ENCODE measurements around the gene VWA3A. TPM values are rescaled to one million over a fixed set of nuclear protein-coding genes. Genes with fewer than 3 reads are reported as not detected.

Gene VWA3A
- total and polyA plus RNA-seq, 2 experiments from 2014 or later, result 0.45 TPM; not detected in 1

DNA sequence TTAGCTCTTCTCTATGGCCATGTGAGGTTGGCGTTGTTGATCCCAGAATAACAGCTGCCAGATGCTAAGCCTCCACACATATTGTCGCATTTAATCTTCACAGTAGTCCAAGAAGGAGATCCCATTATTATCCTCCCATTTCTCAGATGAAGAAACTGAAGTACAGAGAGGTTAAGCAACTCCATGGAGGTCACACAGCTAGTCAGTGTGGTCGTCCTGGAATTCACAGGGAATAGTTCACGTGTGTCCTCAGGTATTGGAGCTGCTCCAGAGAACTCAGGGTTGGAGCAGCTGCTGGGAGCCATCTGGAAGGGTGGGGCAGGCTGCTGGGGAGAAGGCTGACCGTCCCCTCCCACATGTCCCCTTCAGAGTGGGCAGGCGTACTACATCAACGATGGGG, 89.5 kb downstream of the VWA3A start (continued):
- no peak for TF ChIP-seq CTCF (conservative IDR thresholded peaks at IDR 0.05; ENCODE audit: low read depth in 2 of 2)

DNA sequence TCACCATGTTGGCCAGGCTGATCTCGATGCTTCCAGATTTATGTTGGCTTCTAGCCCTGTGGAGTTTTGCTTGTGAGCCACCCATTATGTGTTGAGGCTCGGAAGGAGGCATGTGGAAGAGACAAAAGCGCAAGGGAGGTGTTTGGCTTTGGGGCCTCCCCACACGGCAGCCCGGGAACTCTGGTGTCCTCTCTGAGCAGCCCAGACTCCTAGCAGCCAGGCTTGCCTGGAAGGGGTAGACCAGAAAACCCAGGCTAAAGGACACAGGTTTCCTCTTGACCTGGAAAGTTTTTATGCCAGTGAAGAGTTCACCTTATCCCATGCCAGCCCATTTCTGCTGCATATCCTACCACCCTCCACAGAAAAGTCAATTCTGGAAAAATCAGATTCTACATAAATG, 91.0 kb downstream of the VWA3A start:
- no peak for DNase-seq (ENCODE audit: low spot score)
- Histone ChIP-seq H3F3A (replicated peaks; ENCODE audit: low read depth) (no peaks in the 10 kb centered on the region), H4K20me1 (replicated peaks; ENCODE audit: insufficient read depth) (no peaks in the 10 kb centered on the region), H3K36me3 (ENCODE audit: insufficient read depth) (no peaks in the 10 kb centered on the region), H3K4me2 (no peak overlapping the region), H3K79me2 (replicated peaks; ENCODE audit: insufficient read depth) (no peaks in the 10 kb centered on the region), H3K9me2 (ENCODE audit: insufficient read depth) (no peaks in the 10 kb centered on the region), H2AFZ (no peak overlapping the region), H3K4me3 (no peak overlapping the region), H3K27me3 (ENCODE audit: insufficient read depth) (no peaks in the 10 kb centered on the region), H3K27ac (ENCODE audit: low read depth) (no peak overlapping the region), H3K4me1 (ENCODE audit: insufficient read depth) (no peaks in the 10 kb centered on the region)
- Mint-ChIP-seq H3K4me1 (peaks cover 2% of the 10 kb centered on the region; the same call in 2 of the 3 replicates), H3K27me3 (ENCODE audit: insufficient read depth, low read depth, poor library complexity) (peaks cover 12% of the 10 kb centered on the region), H3K9me3 (no peaks in the 10 kb centered on the region), H3K36me3 (ENCODE audit: low read depth) (no peaks in the 10 kb centered on the region), H3K27ac (no peak overlapping the region), H3K4me3 (no peak overlapping the region)
- no peak for ATAC-seq
- TF ChIP-seq ZNF331 (CRISPR knock-in tag; IDR thresholded peaks at IDR 0.05; ENCODE audit: low read depth) (no peak), CREB1 (CRISPR knock-in tag; IDR thresholded peaks at IDR 0.05; ENCODE audit: low read depth) (no peak), JUNB (IDR thresholded peaks at IDR 0.05; ENCODE audit: unreplicated experiment) (no peak), POLR2AphosphoS5 (IDR thresholded peaks at IDR 0.05; ENCODE audit: low read depth) (no peak), ZNF114 (CRISPR knock-in tag; IDR thresholded peaks at IDR 0.05) (no peak), ETS1 (IDR thresholded peaks at IDR 0.05) (no peak), EZH2phosphoT487 (IDR thresholded peaks at IDR 0.05; ENCODE audit: unreplicated experiment) (no peak), CTCF (conservative IDR thresholded peaks at IDR 0.05; ENCODE audit: low read depth in 2 of 2) (no peak), NANOG (IDR thresholded peaks at IDR 0.05; ENCODE audit: borderline replicate concordance) (no peak)
- TF ChIP-seq, protein P1, sequence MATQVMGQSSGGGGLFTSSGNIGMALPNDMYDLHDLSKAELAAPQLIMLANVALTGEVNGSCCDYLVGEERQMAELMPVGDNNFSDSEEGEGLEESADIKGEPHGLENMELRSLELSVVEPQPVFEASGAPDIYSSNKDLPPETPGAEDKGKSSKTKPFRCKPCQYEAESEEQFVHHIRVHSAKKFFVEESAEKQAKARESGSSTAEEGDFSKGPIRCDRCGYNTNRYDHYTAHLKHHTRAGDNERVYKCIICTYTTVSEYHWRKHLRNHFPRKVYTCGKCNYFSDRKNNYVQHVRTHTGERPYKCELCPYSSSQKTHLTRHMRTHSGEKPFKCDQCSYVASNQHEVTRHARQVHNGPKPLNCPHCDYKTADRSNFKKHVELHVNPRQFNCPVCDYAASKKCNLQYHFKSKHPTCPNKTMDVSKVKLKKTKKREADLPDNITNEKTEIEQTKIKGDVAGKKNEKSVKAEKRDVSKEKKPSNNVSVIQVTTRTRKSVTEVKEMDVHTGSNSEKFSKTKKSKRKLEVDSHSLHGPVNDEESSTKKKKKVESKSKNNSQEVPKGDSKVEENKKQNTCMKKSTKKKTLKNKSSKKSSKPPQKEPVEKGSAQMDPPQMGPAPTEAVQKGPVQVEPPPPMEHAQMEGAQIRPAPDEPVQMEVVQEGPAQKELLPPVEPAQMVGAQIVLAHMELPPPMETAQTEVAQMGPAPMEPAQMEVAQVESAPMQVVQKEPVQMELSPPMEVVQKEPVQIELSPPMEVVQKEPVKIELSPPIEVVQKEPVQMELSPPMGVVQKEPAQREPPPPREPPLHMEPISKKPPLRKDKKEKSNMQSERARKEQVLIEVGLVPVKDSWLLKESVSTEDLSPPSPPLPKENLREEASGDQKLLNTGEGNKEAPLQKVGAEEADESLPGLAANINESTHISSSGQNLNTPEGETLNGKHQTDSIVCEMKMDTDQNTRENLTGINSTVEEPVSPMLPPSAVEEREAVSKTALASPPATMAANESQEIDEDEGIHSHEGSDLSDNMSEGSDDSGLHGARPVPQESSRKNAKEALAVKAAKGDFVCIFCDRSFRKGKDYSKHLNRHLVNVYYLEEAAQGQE (IDR thresholded peaks at IDR 0.05; ENCODE audit: unreplicated experiment), result no peak
- TF ChIP-seq, protein P2, sequence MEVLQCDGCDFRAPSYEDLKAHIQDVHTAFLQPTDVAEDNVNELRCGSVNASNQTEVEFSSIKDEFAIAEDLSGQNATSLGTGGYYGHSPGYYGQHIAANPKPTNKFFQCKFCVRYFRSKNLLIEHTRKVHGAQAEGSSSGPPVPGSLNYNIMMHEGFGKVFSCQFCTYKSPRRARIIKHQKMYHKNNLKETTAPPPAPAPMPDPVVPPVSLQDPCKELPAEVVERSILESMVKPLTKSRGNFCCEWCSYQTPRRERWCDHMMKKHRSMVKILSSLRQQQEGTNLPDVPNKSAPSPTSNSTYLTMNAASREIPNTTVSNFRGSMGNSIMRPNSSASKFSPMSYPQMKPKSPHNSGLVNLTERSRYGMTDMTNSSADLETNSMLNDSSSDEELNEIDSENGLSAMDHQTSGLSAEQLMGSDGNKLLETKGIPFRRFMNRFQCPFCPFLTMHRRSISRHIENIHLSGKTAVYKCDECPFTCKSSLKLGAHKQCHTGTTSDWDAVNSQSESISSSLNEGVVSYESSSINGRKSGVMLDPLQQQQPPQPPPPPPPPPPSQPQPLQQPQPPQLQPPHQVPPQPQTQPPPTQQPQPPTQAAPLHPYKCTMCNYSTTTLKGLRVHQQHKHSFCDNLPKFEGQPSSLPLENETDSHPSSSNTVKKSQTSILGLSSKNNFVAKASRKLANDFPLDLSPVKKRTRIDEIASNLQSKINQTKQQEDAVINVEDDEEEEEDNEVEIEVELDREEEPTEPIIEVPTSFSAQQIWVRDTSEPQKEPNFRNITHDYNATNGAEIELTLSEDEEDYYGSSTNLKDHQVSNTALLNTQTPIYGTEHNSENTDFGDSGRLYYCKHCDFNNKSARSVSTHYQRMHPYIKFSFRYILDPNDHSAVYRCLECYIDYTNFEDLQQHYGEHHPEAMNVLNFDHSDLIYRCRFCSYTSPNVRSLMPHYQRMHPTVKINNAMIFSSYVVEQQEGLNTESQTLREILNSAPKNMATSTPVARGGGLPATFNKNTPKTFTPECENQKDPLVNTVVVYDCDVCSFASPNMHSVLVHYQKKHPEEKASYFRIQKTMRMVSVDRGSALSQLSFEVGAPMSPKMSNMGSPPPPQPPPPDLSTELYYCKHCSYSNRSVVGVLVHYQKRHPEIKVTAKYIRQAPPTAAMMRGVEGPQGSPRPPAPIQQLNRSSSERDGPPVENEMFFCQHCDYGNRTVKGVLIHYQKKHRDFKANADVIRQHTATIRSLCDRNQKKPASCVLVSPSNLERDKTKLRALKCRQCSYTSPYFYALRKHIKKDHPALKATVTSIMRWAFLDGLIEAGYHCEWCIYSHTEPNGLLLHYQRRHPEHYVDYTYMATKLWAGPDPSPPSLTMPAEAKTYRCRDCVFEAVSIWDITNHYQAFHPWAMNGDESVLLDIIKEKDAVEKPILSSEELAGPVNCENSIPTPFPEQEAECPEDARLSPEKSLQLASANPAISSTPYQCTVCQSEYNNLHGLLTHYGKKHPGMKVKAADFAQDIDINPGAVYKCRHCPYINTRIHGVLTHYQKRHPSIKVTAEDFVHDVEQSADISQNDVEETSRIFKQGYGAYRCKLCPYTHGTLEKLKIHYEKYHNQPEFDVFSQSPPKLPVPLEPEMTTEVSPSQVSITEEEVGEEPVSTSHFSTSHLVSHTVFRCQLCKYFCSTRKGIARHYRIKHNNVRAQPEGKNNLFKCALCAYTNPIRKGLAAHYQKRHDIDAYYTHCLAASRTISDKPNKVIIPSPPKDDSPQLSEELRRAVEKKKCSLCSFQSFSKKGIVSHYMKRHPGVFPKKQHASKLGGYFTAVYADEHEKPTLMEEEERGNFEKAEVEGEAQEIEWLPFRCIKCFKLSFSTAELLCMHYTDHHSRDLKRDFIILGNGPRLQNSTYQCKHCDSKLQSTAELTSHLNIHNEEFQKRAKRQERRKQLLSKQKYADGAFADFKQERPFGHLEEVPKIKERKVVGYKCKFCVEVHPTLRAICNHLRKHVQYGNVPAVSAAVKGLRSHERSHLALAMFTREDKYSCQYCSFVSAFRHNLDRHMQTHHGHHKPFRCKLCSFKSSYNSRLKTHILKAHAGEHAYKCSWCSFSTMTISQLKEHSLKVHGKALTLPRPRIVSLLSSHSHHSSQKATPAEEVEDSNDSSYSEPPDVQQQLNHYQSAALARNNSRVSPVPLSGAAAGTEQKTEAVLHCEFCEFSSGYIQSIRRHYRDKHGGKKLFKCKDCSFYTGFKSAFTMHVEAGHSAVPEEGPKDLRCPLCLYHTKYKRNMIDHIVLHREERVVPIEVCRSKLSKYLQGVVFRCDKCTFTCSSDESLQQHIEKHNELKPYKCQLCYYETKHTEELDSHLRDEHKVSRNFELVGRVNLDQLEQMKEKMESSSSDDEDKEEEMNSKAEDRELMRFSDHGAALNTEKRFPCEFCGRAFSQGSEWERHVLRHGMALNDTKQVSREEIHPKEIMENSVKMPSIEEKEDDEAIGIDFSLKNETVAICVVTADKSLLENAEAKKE (CRISPR knock-in tag; IDR thresholded peaks at IDR 0.05), result no peak
